ENCODE data around the gene SCN5A.

Gene SCN5A

GRCh38 chr3:38576131-38576525 is 73.4 kb downstream of the SCN5A start:
- H3K9me3 ChIP-seq: no peaks in the 10 kb centered on the region
- no peak overlapping the region for H3K4me3 ChIP-seq (ENCODE audit: low read depth in 1 of 2, low read length in 1 of 2)
- no peak overlapping the region for H3K27ac ChIP-seq
- no peaks in the 10 kb centered on the region for H3K36me3 ChIP-seq
- no peak for TF ChIP-seq CTCF (IDR thresholded peaks at IDR 0.05)
- no peaks in the 10 kb centered on the region for H3K27me3 ChIP-seq
- H3K4me1 ChIP-seq (ENCODE audit: control insufficient read depth in 1 of 2, insufficient read depth in 1 of 2, low read depth in 1 of 2, low read length in 1 of 2): no peaks in the 10 kb centered on the region

GRCh38 chr3:38575279-38575843 is 74.1 kb downstream of the SCN5A start:
- Histone ChIP-seq H3K36me3 (no peaks in the 10 kb centered on the region), H3K4me3 (ENCODE audit: low read depth in 1 of 2, low read length in 1 of 2) (no peak overlapping the region), H3K27ac (no peak overlapping the region), H3K27me3 (no peaks in the 10 kb centered on the region), H3K9me3 (no peaks in the 10 kb centered on the region), H3K4me1 (ENCODE audit: control insufficient read depth in 1 of 2, insufficient read depth in 1 of 2, low read depth in 1 of 2, low read length in 1 of 2) (no peaks in the 10 kb centered on the region)
- TF ChIP-seq CTCF (IDR thresholded peaks at IDR 0.05): no peak

GRCh38 chr3:38574411-38575278 is 74.8 kb downstream of the SCN5A start:
- TF ChIP-seq CTCF (IDR thresholded peaks at IDR 0.05): no peak
- no peaks in the 10 kb centered on the region for H3K4me1 ChIP-seq (ENCODE audit: control insufficient read depth in 1 of 2, insufficient read depth in 1 of 2, low read depth in 1 of 2, low read length in 1 of 2)
- H3K27ac ChIP-seq: no peak overlapping the region
- no peaks in the 10 kb centered on the region for H3K36me3 ChIP-seq
- H3K4me3 ChIP-seq (ENCODE audit: low read depth in 1 of 2, low read length in 1 of 2): no peak overlapping the region
- H3K27me3 ChIP-seq: no peaks in the 10 kb centered on the region
- no peaks in the 10 kb centered on the region for H3K9me3 ChIP-seq

- Histone ChIP-seq H3K36me3 (no peaks in the 10 kb centered on the region), H3K9me3 (no peaks in the 10 kb centered on the region), H3K27me3 (no peaks in the 10 kb centered on the region), H3K27ac (no peak overlapping the region), H3K4me1 (ENCODE audit: control insufficient read depth in 1 of 2, insufficient read depth in 1 of 2, low read depth in 1 of 2, low read length in 1 of 2) (no peaks in the 10 kb centered on the region), H3K4me3 (ENCODE audit: low read depth in 1 of 2, low read length in 1 of 2) (no peak overlapping the region)
- TF ChIP-seq CTCF (IDR thresholded peaks at IDR 0.05): no peak
These were observed 75.9 kb downstream of the SCN5A start for GRCh38 chr3:38573556-38573955.

GRCh38 chr3:38573111-38573510 is 76.4 kb downstream of the SCN5A start:
- TF ChIP-seq CTCF (IDR thresholded peaks at IDR 0.05): no peak
- no peak overlapping the region for H3K27ac ChIP-seq
- H3K4me3 ChIP-seq (ENCODE audit: low read depth in 1 of 2, low read length in 1 of 2): no peak overlapping the region
- H3K36me3 ChIP-seq: no peaks in the 10 kb centered on the region
- H3K4me1 ChIP-seq (ENCODE audit: control insufficient read depth in 1 of 2, insufficient read depth in 1 of 2, low read depth in 1 of 2, low read length in 1 of 2): no peaks in the 10 kb centered on the region
- no peaks in the 10 kb centered on the region for H3K9me3 ChIP-seq
- no peaks in the 10 kb centered on the region for H3K27me3 ChIP-seq

Data from neutrophil (primary cell).